GM12878 (cell line): Measurements from ENCODE around the gene HECTD4.

Source experiments
- BACH1 ChIP-seq: fragments of 450-650 bp; IDR thresholded peaks from 2 replicates; pipeline ENCODE4 v1.6.1; 2017; ENCODE audit warnings: mild to moderate bottlenecking, borderline replicate concordance
- BCL11A ChIP-seq: IDR thresholded peaks from 2 replicates; pipeline ENCODE4 v1.6.1; 2011; ENCODE audit warnings: low read depth, low read length
- CTCF ChIP-seq, 3 experiments: IDR thresholded peaks in 2 of 3; conservative IDR thresholded peaks in 1 of 3; 2 replicates each; pipeline ENCODE4 v1.5.1; 2011; ENCODE audit warnings: low read depth in 3 of 3, low read length in 3 of 3, mild to moderate bottlenecking in 3 of 3, control low read depth in 2 of 3, moderate library complexity in 2 of 3, inconsistent platforms in 1 of 3, mixed read lengths in 1 of 3; ENCODE audit not compliant: control insufficient read depth in 2 of 3, insufficient read depth in 1 of 3; ENCODE audit errors: extremely low read depth in 1 of 3
- GABPA ChIP-seq: IDR thresholded peaks from 2 replicates; pipeline ENCODE4 v1.6.1; 2014; ENCODE audit warnings: antibody characterized with exemption, low read depth, mild to moderate bottlenecking, inconsistent platforms
- NR2C1 ChIP-seq: fragments of 450-650 bp; IDR thresholded peaks from 2 replicates; pipeline ENCODE4 v1.6.1; 2017; ENCODE audit warnings: antibody characterized with exemption, mild to moderate bottlenecking, moderate library complexity
- POLR2A ChIP-seq: IDR thresholded peaks from 2 replicates; pipeline ENCODE4 v1.6.1; 2011; ENCODE audit warnings: low read depth, mild to moderate bottlenecking, low read length
- RB1 ChIP-seq: fragments of 450-650 bp; formaldehyde crosslinking; IDR thresholded peaks from 2 replicates; pipeline ENCODE4 v1.6.1; 2017; ENCODE audit warnings: mild to moderate bottlenecking, borderline replicate concordance
- SMAD5 ChIP-seq: IDR thresholded peaks from 2 replicates; pipeline ENCODE4 v1.6.1; 2016; ENCODE audit warnings: antibody characterized with exemption, low read depth
- ZBTB33 ChIP-seq: fragments of 450-650 bp; IDR thresholded peaks from 2 replicates; pipeline ENCODE4 v1.6.1; 2017; ENCODE audit warnings: mild to moderate bottlenecking

GRCh38 chr12:112285600-112286401 is 96.4 kb downstream of the HECTD4 start:
- TF ChIP-seq POLR2A (no peak), CTCF (IDR thresholded peaks at IDR 0.05 in 2 of 3, conservative IDR thresholded peaks at IDR 0.05 in 1 of 3; ENCODE audit: control insufficient read depth in 2 of 3, extremely low read depth in 1 of 3, insufficient read depth in 1 of 3, low read depth in 3 of 3, low read length in 3 of 3) (no peak), RB1 (no peak), NR2C1 (no peak), BACH1 (no peak), SMAD5 (no peak), GABPA (no peak), BCL11A (no peak), ZBTB33 (no peak)
